SU-DHL-6 (cell line): ENCODE results near the gene SLC66A1.

Experiments
- CTCF ChIP-seq: fragments of 200-600 bp; sonication (generic); IDR thresholded peaks from one replicate; pipeline ENCODE4 v1.5.1; 2017; ENCODE audit warnings: antibody characterized with exemption, mild to moderate bottlenecking, low read length, moderate library complexity; ENCODE audit not compliant: insufficient read depth, poor library complexity, severe bottlenecking
- EZH2phosphoT487 ChIP-seq: fragments of 200-600 bp; sonication (generic), shearing (Covaris generic); conservative IDR thresholded peaks from 2 replicates; pipeline ENCODE4 v1.6.1; 2018; ENCODE audit warnings: mild to moderate bottlenecking, antibody characterized with exemption, low read length, moderate library complexity, mixed read lengths

GRCh38 chr1:19273106-19273843 lies 38.9 kb upstream of the SLC66A1 start:
- TF ChIP-seq CTCF (no peak), EZH2phosphoT487 (no peak)
